MM.1S (cell line): Measurements from ENCODE around the gene DDX50.

Experiments used
- EZH2 ChIP-seq: fragments of 300-600 bp; sonication (generic); optimal IDR thresholded peaks from 2 replicates; pipeline ENCODE3; 2017; ENCODE audit warnings: low read depth, mild to moderate bottlenecking, antibody characterized with exemption, low read length, mixed read lengths
- EZH2phosphoT487 ChIP-seq: fragments of 300-600 bp; sonication (generic); IDR thresholded peaks from 2 replicates; pipeline ENCODE4 v1.6.1; 2018; ENCODE audit warnings: antibody characterized with exemption, low read length
- TF ChIP-seq, protein P1 (sequence below): fragments of 300-600 bp; sonication (generic); IDR thresholded peaks from 2 replicates; pipeline ENCODE4 v1.5.1; 2016; ENCODE audit warnings: antibody characterized with exemption, low read length, mixed read lengths

- TF ChIP-seq, protein P1, sequence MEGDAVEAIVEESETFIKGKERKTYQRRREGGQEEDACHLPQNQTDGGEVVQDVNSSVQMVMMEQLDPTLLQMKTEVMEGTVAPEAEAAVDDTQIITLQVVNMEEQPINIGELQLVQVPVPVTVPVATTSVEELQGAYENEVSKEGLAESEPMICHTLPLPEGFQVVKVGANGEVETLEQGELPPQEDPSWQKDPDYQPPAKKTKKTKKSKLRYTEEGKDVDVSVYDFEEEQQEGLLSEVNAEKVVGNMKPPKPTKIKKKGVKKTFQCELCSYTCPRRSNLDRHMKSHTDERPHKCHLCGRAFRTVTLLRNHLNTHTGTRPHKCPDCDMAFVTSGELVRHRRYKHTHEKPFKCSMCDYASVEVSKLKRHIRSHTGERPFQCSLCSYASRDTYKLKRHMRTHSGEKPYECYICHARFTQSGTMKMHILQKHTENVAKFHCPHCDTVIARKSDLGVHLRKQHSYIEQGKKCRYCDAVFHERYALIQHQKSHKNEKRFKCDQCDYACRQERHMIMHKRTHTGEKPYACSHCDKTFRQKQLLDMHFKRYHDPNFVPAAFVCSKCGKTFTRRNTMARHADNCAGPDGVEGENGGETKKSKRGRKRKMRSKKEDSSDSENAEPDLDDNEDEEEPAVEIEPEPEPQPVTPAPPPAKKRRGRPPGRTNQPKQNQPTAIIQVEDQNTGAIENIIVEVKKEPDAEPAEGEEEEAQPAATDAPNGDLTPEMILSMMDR: no peak
- TF ChIP-seq EZH2 (no peak), EZH2phosphoT487 (no peak)
These were observed 6.1 kb upstream of the DDX50 start for GRCh38 chr10:68895041-68895440.
